LNCaP clone FGC (cell line): ENCODE measurements around the gene ITFG1.

ENCODE experiments used
- DNase-seq: peaks from one replicate; pipeline ENCODE4 v3.0.0-alpha.2; 2011; ENCODE audit warnings: low read depth
- H3K4me3 ChIP-seq: 2 replicates; pipeline ENCODE4 v1.5.1; 2011; ENCODE audit warnings: mild to moderate bottlenecking, low read depth, low read length, control low read depth
- CTCF ChIP-seq: IDR thresholded peaks from 2 replicates; pipeline ENCODE4 v1.5.1; 2012; ENCODE audit warnings: mild to moderate bottlenecking; ENCODE audit not compliant: control insufficient read depth, insufficient read depth; ENCODE audit errors: extremely low read depth

Gene ITFG1

GRCh38 chr16:47416869-47417268, 44.0 kb downstream of the ITFG1 start:
- DNase-seq = no peak
- no peak for TF ChIP-seq CTCF
- H3K4me3 ChIP-seq = no peak overlapping the region

DNA sequence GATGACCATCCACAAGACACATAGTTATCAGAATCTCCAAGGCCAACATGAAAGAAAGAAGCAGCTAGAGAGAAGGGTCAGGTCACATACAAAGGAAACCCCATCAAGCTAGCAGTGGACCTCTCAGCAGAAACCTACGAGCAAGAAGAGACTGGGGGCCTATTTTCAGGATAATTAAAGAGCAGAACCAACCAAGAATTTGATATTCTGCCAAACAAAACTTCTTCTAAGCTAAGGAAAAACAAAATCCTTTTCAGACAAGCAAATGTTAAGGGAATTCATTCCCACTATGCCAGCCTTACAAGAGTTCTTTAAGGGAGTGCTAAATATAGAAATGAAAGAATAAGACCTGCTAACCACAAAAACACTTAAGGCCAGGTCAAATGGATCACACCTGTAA, 47.8 kb downstream of the ITFG1 start:
- DNase-seq = no peak
- TF ChIP-seq CTCF = no peak
- no peak overlapping the region for H3K4me3 ChIP-seq

DNA sequence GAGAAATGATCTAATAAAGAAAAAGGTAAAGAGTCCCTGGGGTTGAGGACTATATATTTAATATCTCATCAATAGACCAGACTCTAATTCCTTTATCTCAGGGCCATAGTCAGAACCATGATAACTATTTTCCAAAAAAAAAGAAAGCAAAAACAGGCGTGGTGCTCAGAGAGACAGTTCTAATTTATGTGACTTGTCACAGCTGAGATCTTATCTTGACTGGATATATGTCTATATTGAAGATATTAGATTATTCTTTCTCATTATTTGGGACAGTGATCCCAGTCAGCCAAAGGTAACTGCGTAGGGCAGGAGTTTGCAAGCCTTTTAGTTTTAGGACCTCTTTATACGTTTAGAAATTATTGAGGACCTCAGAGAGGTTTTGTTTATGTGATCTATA, 52.4 kb downstream of the ITFG1 start:
- no peak overlapping the region for H3K4me3 ChIP-seq
- TF ChIP-seq CTCF = no peak
- no peak for DNase-seq

- no peak overlapping the region for H3K4me3 ChIP-seq
- TF ChIP-seq CTCF = no peak
- no peak for DNase-seq
These were observed 64.9 kb downstream of the ITFG1 start for GRCh38 chr16:47395733-47396498.

- TF ChIP-seq CTCF = no peak
- DNase-seq = no peak
- no peak overlapping the region for H3K4me3 ChIP-seq
These were observed 68.8 kb downstream of the ITFG1 start for GRCh38 chr16:47392081-47392480.

DNA sequence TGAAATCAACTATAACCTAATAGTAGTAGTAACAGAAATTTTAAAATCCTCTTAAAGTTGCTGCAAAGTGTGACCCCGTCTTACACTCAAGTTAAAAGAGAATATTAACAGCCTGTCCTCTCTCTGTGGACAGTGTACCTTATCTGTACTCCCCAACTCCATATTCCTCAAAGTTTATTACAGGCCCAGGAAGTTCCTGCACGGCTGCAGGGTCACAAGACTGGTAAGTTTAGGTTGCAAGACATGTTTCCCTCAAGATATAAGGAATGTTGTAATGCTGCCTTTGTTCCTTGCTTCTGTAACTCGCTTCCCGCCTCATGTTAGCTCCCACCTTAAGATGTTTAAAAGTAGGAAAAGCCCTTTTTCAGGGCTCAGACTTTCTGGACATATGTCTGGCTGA, 72.2 kb downstream of the ITFG1 start:
- no peak overlapping the region for H3K4me3 ChIP-seq
- no peak for TF ChIP-seq CTCF
- DNase-seq = no peak
